ENCODE results near the gene B4GALNT4.
"Not testable (repeated sequence)": the region's sequence is repeated elsewhere in the genome, so short reads cannot be mapped to it uniquely, and the experiment has no call there.

B4GALNT4 gene

GRCh38 chr11:376531-377173 lies 7.4 kb downstream of the B4GALNT4 start:
- no peak for DNase-seq

GRCh38 chr11:377174-377865 lies 8.0 kb downstream of the B4GALNT4 start:
- no peak for DNase-seq

GRCh38 chr11:377883-378500 lies 8.7 kb downstream of the B4GALNT4 start:
- no peak for DNase-seq

DNA sequence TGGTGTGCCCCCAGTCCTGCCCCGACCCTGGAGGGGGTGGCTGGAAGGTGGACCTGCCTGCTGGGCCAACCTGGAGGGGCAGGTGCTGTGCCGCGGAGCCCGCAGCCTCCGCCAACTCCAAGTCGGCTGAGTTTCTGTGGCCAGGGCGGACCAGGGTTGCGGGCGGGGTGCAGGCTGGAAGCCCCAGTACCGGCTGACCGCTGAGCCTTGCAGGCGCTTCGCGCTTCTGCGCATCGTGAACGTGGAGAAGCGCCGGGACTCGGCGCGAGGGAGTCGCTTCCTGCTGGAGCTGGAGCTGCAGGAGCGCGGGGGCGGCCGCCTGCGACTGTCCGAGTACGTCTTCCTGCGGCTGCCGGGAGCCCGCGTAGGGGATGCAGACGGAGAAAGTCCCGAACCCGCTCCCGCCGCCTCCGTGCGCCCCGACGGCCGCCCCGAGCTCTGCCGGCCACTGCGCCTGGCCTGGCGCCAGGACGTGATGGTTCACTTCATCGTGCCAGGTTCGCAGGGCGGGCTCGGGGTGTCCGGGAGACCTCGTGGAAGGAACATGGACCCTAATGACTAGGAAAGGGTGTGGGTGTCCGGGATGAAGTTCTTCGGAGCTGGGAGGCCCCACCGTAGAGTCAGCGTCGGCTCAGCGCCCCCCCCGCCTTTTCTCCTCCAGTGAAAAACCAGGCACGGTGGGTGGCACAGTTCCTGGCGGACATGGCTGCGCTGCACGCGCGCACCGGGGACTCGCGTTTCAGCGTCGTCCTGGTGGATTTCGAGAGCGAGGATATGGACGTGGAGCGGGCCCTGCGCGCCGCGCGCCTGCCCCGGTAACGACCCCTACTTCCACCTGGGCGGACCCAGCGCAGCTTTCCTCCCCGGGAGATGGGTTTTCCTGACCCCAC lies 10.2 kb downstream of the B4GALNT4 start:
- no peak for DNase-seq

DNA sequence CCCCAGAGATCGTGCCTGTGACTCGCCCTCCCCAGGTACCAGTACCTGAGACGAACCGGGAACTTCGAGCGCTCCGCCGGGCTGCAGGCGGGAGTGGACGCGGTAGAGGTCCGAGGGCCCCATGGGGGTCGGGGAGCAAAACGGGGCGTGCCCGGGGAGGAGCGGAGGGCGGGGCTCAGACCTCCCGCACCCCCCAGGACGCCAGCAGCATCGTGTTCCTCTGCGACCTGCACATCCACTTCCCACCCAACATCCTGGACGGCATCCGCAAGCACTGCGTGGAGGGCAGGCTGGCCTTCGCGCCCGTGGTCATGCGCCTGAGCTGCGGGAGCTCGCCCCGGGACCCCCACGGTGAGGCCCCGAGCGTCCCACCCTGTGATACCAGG lies 10.8 kb downstream of the B4GALNT4 start:
- DNase-seq, result no peak

- DNase-seq, result no peak
Measured at GRCh38 chr11:380491-380890, 11.2 kb downstream of the B4GALNT4 start.

DNA sequence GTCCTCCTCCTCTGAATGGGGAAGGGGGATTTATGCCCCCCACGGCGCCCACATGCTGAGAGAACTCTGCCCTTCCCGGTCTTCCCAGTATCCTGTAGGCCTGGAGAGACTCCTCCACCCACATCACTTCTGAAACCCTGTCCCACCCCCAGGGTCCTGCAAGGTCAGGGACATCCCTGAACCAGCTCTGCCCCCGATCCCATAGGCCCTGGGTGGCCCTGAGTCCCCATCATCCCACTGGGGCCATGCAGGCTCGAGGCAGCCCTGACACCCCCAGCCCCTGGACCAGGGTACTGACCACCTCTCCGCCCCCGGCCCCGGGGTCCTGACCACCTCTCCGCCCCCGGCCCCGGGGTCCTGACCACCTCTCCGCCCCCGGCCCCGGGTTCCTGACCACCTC lies 11.7 kb downstream of the B4GALNT4 start:
- no peak for DNase-seq

DNA sequence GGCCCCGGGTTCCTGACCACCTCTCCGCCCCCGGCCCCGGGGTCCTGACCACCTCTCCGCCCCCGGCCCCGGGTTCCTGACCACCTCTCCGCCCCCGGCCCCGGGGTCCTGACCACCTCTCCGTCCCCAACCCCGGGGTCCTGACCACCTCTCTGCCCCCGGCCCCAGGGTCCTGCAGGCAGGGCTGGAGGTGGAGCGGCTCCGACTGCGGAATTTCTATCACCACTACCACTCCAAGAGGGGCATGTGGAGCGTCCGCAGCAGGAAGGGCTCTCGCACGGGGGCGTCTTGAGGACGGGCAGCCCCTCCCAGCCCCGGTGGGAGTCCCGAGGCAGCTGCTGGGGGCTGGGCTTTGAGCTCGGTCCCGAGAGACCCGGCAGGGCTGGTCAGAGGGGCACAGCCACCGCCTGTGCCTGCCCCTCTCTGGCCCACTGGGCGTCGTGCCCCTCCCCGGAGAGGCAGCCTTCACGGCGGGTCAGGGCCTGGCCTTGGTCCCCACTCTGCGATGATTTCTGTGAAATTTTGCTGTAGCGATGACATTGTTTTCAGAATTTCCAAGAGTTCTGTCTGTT lies 12.3 kb downstream of the B4GALNT4 start:
- no peak for DNase-seq

GRCh38 chr11:382081-382629 lies 12.9 kb downstream of the B4GALNT4 start:
- DNase-seq, result no peak

- DNase-seq, result no peak
Measured at GRCh38 chr11:383431-383830, 14.1 kb downstream of the B4GALNT4 start.

GRCh38 chr11:384511-384910 lies 15.2 kb downstream of the B4GALNT4 start:
- no peak for DNase-seq

DNA sequence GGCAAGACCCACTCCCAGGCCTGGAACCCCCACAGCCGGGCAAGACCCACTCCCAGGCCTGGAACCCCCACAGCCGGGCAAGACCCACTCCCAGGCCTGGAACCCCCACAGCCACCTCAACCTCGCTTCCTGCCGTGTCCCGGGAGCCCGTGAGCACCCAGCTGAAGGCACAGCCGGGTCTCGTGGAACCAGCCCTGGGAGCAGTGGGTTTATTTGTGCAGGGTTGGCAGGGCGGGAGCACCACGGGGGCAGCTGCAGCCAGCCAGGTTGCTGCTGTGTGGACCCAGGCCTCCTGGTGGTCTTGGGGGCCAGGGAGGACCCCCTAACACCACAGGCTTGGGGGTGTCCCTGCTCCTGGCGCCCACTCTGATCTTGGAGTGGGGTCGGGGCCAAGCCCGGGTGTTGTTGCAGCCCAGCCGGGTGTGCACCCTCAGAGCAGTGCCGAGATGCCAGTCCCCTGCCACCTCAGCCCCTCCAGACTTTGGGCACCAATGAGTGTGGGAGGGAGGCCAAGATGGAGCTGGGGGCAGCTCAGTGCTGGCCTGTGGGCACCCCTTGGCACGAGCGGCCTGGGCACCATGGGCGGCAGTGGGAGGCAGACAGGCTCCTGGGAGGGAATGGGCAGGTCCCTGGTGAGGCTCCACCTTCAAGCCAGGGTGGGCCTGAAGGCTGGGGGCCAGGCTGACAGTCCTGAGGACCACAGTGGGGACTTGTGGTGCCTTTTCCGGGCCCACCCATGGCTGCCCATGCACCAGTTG lies 16.5 kb downstream of the B4GALNT4 start:
- DNase-seq, result no peak

DNA sequence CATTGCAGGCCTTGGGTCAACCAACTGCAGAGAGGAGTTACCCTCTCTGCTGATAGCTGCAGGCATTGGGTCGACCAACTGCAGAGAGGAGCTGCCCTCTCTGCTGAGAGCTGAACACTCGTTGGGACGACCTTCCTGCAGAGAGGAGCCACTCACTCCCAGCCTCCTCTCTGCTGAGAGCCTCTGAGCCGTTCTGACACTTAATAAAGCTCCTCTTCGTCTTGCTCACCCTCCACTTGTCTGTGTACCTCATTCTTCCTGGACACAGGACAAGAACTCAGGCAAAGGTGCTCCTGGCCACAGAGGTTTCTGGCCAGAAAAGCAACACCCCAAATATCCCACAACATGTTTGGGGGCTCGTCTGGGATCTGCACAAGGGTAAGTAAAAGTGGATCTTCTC lies 17.2 kb downstream of the B4GALNT4 start:
- DNase-seq, result no peak

- no peak for DNase-seq
Measured at GRCh38 chr11:387193-387793, 18.0 kb downstream of the B4GALNT4 start.

DNA sequence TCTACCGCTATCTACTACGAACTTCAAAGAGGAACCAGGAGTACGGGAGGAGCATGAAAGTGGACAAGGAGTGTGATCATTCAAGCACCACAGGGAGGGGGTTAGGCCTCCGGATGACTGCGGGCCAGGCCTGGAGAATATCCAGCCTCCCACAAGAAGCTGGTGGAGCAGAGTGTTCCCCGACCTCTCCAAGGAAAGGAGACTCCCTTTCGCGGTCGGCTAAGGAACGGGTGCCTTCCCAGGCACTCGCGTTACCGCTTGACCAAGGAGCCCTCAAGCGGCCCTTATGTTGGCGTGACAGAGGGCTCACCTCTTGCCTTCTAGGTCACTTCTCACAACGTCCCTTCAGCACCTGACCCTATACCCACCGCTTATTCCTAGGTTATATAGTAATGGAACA lies 20.1 kb downstream of the B4GALNT4 start:
- DNase-seq, result not testable (repeated sequence)

- no peak for DNase-seq
Measured at GRCh38 chr11:390175-390574, 20.9 kb downstream of the B4GALNT4 start.

DNA sequence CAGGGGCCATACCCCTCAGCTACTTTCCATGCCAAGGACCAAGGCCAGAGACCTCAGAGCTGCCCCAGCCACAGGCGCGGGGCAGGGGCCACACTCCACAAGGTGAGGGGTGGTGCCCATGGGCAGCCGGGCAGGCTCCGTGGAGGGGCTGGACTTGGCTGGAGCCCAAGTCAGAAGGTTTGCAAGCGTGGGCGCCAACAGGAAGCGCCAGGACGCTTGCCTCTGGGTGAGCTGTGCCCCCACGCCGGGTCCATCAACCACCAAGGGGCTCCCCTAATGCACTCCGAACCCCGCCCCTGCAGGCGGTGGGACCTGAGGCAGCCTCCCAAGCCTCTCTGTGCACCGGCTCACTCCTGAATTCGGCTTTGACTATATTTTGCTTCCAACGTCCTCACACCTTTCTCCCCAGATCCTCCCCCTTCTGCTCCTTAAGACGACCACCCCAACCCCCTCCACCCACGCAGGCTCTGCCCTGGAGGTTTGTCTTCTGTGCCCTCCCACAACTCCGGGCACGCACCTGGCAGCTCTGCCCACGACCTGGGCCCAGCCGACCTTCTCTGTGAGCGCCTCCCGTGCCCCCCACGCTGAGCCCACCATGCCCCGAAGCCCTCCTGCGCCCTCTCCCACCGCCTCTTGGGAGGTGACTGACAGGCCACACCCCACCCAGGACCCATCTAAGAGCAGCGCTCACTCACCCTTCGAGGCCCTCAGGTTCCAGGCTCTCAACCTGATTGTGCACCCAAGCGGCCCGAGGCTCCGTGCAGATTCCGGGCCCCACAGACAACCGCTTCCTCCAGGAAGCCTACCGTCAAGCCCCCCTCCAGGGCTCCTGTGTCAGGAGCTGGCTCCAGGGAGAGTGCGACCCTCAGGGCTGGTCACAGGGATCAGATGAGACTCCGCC lies 22.1 kb downstream of the B4GALNT4 start:
- DNase-seq, result no peak

GRCh38 chr11:392102-392777 lies 22.9 kb downstream of the B4GALNT4 start:
- no peak for DNase-seq

DNA sequence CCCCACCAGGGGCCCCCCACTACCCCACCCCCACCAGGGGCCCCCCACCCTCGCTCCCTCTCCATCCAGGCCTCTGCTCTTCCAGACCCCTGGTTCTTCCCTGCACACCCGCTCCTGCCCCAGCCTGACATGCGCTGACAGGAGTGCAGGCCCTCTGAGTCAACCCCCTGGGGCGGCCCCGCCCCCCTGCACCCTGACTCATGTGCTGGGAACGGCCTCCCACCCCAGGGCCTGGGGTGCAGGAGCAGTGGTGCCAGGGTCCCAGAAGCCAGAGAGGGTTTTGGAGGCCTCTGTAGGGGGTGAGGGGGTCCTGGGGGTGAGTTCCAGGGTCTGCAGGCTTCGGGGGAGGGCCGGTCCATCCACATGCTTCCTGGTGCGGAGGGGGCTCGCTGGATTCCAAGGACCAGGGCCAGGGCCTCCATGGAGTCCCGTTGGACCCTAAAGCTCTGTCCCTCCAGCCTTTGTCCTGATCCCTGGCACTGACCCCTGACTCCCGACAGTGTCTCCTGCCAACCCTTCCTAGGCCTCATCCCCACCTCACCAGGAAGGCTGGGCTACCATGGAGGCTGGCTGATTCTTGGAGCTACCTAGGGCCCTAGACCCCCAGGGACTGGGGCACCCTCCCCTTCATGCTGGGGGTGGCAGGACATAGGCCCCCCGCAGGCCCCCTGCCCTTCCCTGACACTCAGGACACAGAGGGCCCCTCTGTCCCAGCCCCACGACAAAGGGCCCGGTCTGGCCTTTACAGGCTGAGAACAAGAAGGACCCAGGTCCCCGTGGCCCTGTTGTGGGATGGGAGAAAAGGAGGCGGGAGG lies 24.1 kb downstream of the B4GALNT4 start:
- DNase-seq, result no peak
